EH (cell line): Measurements from ENCODE around the gene ZNF91.
"Not testable (repeated sequence)": the region's sequence is repeated elsewhere in the genome, so short reads cannot be mapped to it uniquely, and the experiment has no call there.

ENCODE experiments used
- DNase-seq: peaks from one replicate; pipeline ENCODE4 v3.0.0-alpha.2; 2015; ENCODE audit warnings: low read depth

ZNF91 gene

DNA sequence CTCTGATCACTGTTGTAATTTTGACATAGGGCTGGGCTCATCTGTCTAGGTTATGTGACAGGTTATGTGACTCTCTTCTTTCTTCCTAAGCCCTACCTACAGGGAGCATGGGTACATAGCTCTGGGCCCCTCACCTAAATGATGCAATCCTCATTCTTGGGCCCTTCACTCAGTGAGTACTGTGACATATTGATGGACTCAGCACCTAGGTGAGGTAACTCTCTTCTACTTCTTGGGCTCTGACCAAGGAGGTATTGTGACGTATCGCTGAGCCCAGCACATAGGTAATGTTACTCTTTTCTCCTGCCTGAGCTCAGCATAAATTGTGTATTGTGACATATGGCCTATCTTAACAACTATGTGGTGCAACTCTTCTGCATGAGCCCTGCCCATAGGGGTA is 76.3 kb downstream of the ZNF91 start:
- not testable (repeated sequence) for DNase-seq

DNA sequence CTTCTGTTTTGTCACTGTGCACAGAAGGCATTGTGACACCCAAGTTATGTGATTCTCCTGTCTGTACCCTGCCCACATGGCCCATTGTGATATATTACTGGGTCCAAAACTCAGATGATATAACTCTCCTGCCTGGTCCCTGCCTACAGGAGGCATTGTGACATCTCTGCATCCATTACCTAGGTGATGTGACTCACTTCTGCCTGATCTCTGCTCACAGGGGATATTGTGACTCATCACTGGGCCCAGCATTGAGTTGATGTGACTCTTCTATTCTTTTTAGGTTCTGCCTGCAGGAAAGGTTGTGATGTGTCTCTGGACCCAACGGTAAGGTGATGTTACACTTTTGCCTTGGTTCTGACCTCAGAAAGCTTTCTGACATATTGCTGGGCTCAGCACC is 77.1 kb downstream of the ZNF91 start:
- no peak for DNase-seq

DNA sequence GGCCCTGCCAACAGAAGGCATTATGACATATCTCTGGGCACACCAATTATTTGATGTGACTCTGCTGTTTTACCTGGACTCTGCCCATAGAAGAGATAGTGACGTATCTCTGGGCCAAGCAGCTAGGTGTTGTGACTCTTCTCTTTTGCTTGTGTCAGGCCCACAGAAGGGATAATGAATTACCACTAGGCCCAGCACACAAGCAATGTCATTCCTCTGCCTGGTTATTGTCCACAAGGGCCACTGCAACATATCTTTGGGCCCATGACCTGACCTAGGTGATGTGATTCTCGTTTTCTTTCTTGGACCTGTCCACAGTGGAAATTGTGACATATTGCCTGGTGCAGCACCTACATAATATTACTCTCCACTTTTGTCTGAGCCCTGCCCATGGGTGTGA is 80.0 kb downstream of the ZNF91 start:
- DNase-seq = no peak

DNA sequence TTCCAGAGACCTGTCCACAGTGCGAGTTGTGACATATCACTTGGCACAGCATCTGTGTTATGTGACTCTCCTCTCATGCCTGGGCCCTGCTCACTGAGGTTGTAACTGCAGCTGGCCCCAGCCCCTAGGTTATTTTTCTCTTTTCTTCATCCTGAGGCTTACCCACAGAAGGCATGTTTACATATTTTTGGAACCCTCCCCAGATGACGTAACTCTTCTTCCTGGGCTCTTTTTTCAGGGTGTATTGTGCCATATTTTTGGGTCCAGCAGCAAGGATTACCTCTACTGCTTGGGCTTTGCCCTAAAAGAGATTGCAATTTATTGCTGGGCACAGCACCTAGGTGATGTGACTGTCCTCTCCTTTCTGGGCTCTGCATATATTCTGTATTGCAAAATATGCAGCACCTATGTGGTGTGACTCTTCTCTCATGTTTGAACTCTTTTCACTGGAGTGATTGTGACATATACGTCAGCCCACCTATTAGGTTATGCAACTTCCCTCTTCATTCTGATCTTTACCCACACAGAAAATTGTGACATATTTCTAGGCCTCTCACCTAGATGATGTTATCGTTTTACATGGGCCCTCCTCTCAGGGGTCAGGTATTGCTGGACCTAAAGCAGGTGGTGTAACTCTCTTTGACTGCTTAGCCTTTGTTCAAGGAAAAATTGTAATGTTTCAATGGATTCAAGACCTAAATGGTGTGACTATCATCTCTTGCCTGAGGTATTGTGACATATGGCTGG is 80.6 kb downstream of the ZNF91 start:
- DNase-seq = no peak

DNA sequence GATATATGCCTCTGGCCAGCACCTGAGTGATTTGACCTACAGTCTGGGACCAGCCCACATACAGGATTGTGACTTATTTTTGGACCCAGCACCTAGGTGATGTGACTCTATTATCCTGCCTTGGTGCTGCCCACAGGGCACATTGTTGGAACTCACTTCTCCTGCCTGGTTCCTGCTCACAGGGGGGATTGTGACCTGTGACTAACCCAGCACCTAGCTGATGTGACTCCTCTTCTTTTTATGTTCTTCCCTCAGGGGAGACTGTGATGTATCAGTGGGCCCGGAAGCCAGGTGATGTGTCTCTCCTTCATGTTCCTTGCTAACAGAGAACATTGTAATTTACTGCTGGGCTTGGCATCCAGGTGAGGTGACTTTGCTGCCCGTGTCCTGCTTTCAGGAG is 82.1 kb downstream of the ZNF91 start:
- DNase-seq = no peak

DNA sequence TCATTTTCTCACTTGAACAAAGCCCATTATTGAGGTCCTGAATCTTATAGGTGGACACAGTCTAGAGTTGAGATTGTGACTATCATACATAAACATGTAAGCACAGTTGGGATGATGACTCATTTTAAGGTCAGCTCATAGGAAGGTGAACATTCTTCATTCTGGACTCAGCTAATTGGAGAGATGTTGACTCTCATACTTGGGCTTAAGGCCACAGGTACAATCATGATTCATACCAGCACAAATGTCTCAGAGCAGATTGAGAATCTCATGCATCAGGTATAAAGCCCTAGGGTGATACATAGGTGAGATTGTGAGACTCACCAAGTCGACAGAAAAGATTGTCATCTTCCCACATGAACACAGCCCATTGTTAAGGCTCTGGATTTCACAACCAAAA is 82.8 kb downstream of the ZNF91 start:
- no peak for DNase-seq

DNA sequence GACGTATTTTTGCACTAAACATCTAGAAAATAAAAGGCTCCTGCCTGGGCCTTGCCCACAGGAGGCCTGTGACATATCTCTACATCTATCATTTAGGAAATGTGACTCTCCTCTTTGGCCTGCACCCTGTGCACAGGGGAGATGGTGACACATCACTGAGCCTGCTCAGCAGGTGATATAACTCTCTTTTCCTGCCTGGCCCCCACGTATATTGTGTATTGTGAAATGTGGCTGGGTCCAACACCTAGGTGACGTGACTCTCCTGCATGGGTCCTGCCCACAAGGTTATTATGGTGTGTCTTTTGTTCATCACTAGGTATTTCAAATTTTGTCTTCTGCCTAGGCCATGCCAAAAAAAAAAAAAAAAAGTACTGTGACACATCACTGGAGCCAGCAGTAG is 83.7 kb downstream of the ZNF91 start:
- no peak for DNase-seq

DNA sequence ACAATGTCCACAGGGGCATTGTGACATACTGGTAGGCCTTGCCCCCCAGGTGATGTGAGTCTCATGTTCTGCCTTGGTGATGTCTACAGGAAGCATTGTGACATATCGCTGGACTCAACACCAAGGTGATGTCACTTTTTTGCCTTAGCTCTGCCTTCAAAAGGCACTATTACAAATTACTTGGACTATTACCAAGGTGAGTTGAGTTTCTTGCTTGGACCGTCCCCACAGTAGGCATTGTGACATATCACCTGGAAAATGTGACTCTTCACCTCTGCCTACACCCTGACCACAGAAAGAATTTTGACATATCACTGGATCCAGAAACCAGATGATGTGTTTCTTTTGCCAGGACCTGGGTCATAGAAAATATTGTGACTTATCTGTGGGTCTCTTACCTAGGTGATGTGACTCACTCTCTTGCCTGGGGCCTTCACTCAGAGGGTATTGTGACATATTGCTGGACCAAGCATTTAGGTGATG is 84.5 kb downstream of the ZNF91 start:
- DNase-seq = no peak

DNA sequence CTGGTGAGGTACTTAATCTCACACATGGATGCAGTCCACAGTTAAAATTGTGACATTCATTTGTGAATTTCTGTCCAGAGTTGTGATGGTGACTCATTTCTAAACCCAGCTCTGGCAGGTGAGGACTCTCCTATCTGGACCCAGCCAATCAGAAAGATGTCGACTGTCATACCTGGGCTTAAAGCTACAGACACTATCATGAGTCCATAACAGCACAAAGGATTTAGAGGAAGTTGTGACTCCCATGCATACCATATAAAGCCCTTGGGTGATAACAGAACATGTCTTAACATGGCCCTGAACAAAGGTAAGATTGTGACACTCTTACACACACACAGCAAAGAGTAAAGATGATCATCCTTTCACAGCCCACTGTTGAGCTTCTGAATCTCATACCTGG is 85.3 kb downstream of the ZNF91 start:
- DNase-seq = no peak

DNA sequence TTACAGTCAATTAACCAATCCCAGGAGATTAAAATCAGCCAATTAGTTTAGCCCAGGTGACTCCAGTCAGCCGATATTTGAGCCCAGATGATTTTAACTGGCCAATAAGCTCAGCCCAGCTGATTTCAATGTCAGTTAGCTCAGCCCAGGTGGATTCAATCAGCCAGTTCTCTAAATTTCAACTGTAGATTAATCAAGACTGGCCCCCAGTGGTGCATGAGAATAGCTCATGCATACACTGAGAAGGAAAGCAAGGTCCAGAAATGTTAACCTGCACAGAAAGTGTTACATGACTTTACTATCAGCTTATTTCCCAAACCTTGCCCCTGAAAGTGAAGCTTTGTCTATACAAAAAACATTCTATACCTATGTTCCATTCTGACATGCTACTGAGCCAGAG is 89.7 kb downstream of the ZNF91 start:
- no peak for DNase-seq

DNA sequence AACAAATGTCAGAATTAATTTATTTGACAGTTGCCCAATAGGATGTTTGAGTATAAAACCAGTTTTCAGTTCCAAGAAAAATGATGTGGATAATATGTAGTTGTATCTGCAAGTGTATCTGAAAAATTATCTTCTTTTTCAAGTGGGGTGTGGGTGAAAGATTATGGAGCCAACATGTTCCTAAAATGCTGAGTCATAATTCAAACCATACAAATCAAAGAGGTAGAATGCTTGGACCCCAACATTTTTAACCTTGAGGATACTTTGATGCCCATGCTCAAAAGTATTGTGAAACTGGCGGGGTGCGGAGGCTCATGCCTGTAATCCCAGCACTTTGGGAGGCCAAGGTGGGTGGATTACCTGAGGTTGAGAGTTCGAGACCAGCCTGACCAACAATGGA is 91.0 kb downstream of the ZNF91 start:
- no peak for DNase-seq

DNA sequence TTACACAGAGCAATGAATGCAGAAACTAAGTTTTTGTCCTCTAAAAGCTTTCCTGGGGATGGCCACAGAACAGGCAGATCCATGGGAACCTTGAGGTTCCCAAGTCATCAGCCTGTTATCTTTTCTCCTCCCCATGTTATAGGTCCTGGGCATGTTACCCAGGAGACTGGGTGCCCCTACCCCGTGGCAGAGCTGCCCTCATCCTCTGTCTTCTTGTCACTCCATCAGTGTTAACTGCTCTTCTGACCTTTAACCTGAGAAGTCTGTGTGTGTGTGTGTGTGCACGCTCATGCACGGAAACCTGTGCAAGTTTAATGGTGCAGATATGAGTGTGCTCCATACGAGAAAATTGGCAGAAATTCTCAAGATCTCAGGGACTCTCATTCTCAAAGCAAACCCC is 101.1 kb downstream of the ZNF91 start:
- DNase-seq = no peak

DNA sequence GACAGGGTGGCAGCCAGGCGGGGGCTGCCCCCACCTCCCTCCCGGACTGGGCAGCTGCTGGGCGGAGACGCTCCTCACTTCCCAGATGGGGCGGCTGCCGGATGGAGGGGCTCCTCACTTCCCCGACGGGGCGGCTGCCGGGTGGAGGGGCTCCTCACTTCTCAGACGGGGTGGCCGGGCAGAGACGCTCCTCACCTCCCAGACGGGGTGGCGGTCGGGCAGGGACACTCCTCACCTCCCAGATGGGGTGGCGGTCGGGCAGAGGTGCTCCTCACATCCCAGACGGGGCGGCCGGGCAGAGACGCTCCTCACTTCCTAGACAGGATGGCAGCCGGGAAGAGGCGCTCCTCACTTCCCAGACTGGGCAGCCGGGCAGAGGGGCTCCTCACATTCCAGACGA is 105.3 kb downstream of the ZNF91 start:
- DNase-seq = not testable (repeated sequence)
